H1 (cell line): ENCODE measurements around the gene RABGGTB. TPM values are rescaled to one million over a fixed set of nuclear protein-coding genes. Genes with fewer than 3 reads are reported as not detected.

Experiments used
- CTCF ChIA-PET: fragments of 300-600 bp; sonication (Branson Sonifier 250); formaldehyde crosslinking; loops from one replicate; lab custom pipeline; 2021; ENCODE audit not compliant: partially characterized antibody; lab: Charles Lee
- POLR2A ChIA-PET: fragments of 300-600 bp; sonication (Branson Sonifier 250); formaldehyde crosslinking; loops from one replicate; lab custom pipeline; 2021; ENCODE audit warnings: inconsistent platforms; ENCODE audit not compliant: partially characterized antibody; lab: Charles Lee
- DNase-seq, 2 experiments: peaks; one replicate each; pipeline versions ENCODE4 v3.0.0 to v3.0.0-alpha.2; 2010 to 2022; ENCODE audit warnings: low spot score in 2 of 2, low read depth in 1 of 2, mixed read lengths in 1 of 2
- FAIRE-seq: peaks from 2 replicates; lab custom pipeline; 2011; peaks lifted over from hg19 to GRCh38; lab: Jason Lieb, UNC
- H2AFZ ChIP-seq: 2 replicates; pipeline ENCODE4 v1.8.1; 2012; ENCODE audit warnings: low read length, inconsistent platforms
- H2AK5ac ChIP-seq: 2 replicates; pipeline ENCODE4 v1.6.1; 2013; ENCODE audit warnings: low read depth, low read length
- H2BK120ac ChIP-seq: replicated peaks from 2 replicates; pipeline ENCODE3; 2013; ENCODE audit warnings: low read depth, low read length, inconsistent platforms
- H2BK12ac ChIP-seq: 2 replicates; pipeline ENCODE4 v1.6.1; 2013; ENCODE audit warnings: low read depth, low read length
- H2BK15ac ChIP-seq: 2 replicates; pipeline ENCODE4 v1.6.1; 2013; ENCODE audit warnings: low read length
- H2BK20ac ChIP-seq: 2 replicates; pipeline ENCODE4 v1.6.1; 2013; ENCODE audit warnings: low read length
- H2BK5ac ChIP-seq: 2 replicates; pipeline ENCODE4 v1.6.1; 2013; ENCODE audit warnings: low read depth, low read length
- H3K14ac ChIP-seq: 2 replicates; pipeline ENCODE4 v1.6.1; 2013; ENCODE audit warnings: inconsistent platforms; ENCODE audit not compliant: insufficient read length
- H3K18ac ChIP-seq: 2 replicates; pipeline ENCODE4 v1.6.1; 2013; ENCODE audit warnings: low read length; ENCODE audit errors: extremely low read depth
- H3K23ac ChIP-seq: 2 replicates; pipeline ENCODE4 v1.6.1; 2013; ENCODE audit warnings: inconsistent platforms; ENCODE audit not compliant: insufficient read length
- H3K23me2 ChIP-seq: 2 replicates; pipeline ENCODE4 v1.6.1; 2013; ENCODE audit warnings: low read depth, low read length
- H3K27ac ChIP-seq: 2 replicates; pipeline ENCODE4 v1.6.1; 2011; ENCODE audit warnings: low read depth, low read length, inconsistent platforms
- H3K27me3 ChIP-seq, 4 experiments: replicated peaks in 1 of 4; 1 replicate in 1 of 4; 2 replicates in 3 of 4; pipeline versions ENCODE4 v1.6.1 to v1.8.1; 2011 to 2013; ENCODE audit warnings: low read length in 3 of 4, mild to moderate bottlenecking in 3 of 4, inconsistent platforms in 2 of 4, mixed read lengths in 2 of 4, moderate library complexity in 1 of 4; ENCODE audit not compliant: control insufficient read depth in 3 of 4, insufficient read depth in 3 of 4; ENCODE audit errors: extremely low read depth in 1 of 4
- H3K36me3 ChIP-seq, 4 experiments: 2 replicates each; pipeline versions ENCODE4 v1.6.1 to v1.8.1; 2011 to 2013; ENCODE audit warnings: mild to moderate bottlenecking in 4 of 4, low read length in 3 of 4, moderate library complexity in 2 of 4, control low read depth in 1 of 4, inconsistent platforms in 1 of 4; ENCODE audit not compliant: insufficient read depth in 4 of 4, control insufficient read depth in 2 of 4
- H3K4ac ChIP-seq: replicated peaks from 2 replicates; pipeline ENCODE3; 2013; ENCODE audit warnings: low read length, low read depth, mixed read lengths, inconsistent platforms; ENCODE audit not compliant: insufficient read length
- H3K4me1 ChIP-seq, 4 experiments: replicated peaks in 1 of 4; 1 replicate in 1 of 4; 2 replicates in 3 of 4; pipeline versions ENCODE4 v1.6.1 to v1.8.1; 2011 to 2013; ENCODE audit warnings: low read length in 3 of 4, inconsistent platforms in 2 of 4, mixed read lengths in 1 of 4; ENCODE audit not compliant: insufficient read depth in 4 of 4, control insufficient read depth in 3 of 4
- H3K4me2 ChIP-seq, 2 experiments: 2 replicates each; pipeline versions ENCODE4 v1.6.1 to v1.8.1; 2011 to 2013; ENCODE audit warnings: low read depth in 2 of 2, low read length in 2 of 2, control low read depth in 1 of 2, inconsistent platforms in 1 of 2, mild to moderate bottlenecking in 1 of 2; ENCODE audit not compliant: insufficient read depth in 1 of 2
- H3K4me3 ChIP-seq, 4 experiments: fragments of 200-600, 300-600 bp in 1 of 4; sonication (generic), shearing (Covaris generic), sonication (Bioruptor Twin) in 1 of 4; 2 replicates each; pipeline versions ENCODE4 v1.5.1 to v1.8.1; 2011 to 2016; ENCODE audit warnings: low read length in 4 of 4, low read depth in 3 of 4, control low read depth in 2 of 4, inconsistent platforms in 2 of 4, mild to moderate bottlenecking in 2 of 4, mixed read lengths in 1 of 4, moderate library complexity in 1 of 4; ENCODE audit not compliant: insufficient read depth in 2 of 4; ENCODE audit errors: extremely low read depth in 1 of 4
- H3K56ac ChIP-seq: replicated peaks from 2 replicates; pipeline ENCODE3; 2013; ENCODE audit warnings: low read depth, mild to moderate bottlenecking, mixed read lengths, low read length, inconsistent platforms; ENCODE audit not compliant: insufficient read length
- H3K79me1 ChIP-seq: 2 replicates; pipeline ENCODE4 v1.6.1; 2013; ENCODE audit warnings: low read depth, low read length, control low read depth
- H3K79me2 ChIP-seq, 2 experiments: 2 replicates each; pipeline versions ENCODE4 v1.6.1 to v1.8.1; 2012 to 2013; ENCODE audit warnings: low read length in 2 of 2, mild to moderate bottlenecking in 2 of 2, inconsistent platforms in 1 of 2; ENCODE audit not compliant: insufficient read depth in 2 of 2, control insufficient read depth in 1 of 2
- H3K9ac ChIP-seq, 4 experiments: replicated peaks in 1 of 4; 1 replicate in 1 of 4; 2 replicates in 3 of 4; pipeline versions ENCODE4 v1.6.1 to v1.8.1; 2011 to 2013; ENCODE audit warnings: low read depth in 3 of 4, low read length in 3 of 4, control low read depth in 2 of 4, mild to moderate bottlenecking in 2 of 4, moderate library complexity in 2 of 4, inconsistent platforms in 1 of 4; ENCODE audit errors: extremely low read depth in 1 of 4
- H3K9me3 ChIP-seq, 2 experiments: 2 replicates each; pipeline versions ENCODE4 v1.6.1 to v1.8.1; 2012 to 2013; ENCODE audit warnings: mild to moderate bottlenecking in 2 of 2, moderate library complexity in 2 of 2, control low read depth in 1 of 2, inconsistent platforms in 1 of 2, low read depth in 1 of 2, low read length in 1 of 2, mixed read lengths in 1 of 2; ENCODE audit not compliant: insufficient read depth in 2 of 2
- H4K20me1 ChIP-seq, 2 experiments: replicated peaks in 1 of 2; 2 replicates each; pipeline versions ENCODE3 to v1.8.1; 2011 to 2013; ENCODE audit warnings: inconsistent platforms in 2 of 2, low read length in 2 of 2, mild to moderate bottlenecking in 1 of 2; ENCODE audit not compliant: insufficient read depth in 2 of 2, control insufficient read depth in 1 of 2
- H4K5ac ChIP-seq: 2 replicates; pipeline ENCODE4 v1.6.1; 2013; ENCODE audit warnings: low read length, low read depth, mixed read lengths, inconsistent platforms; ENCODE audit not compliant: insufficient read length
- H4K8ac ChIP-seq: 2 replicates; pipeline ENCODE4 v1.8.0; 2013; ENCODE audit warnings: mild to moderate bottlenecking, moderate library complexity, low read length, inconsistent platforms; ENCODE audit not compliant: insufficient read depth; ENCODE audit errors: extremely low read depth
- H4K91ac ChIP-seq: replicated peaks from 2 replicates; pipeline ENCODE3; 2013; ENCODE audit warnings: low read length, mixed read lengths, inconsistent platforms; ENCODE audit not compliant: insufficient read length
- JUND ChIP-seq: IDR thresholded peaks from 2 replicates; pipeline ENCODE4 v1.6.1; 2011; ENCODE audit warnings: mild to moderate bottlenecking, improper control_type of control experiment, low read length
- NRF1 ChIP-seq: IDR thresholded peaks from 2 replicates; pipeline ENCODE4 v1.6.1; 2011; ENCODE audit warnings: mild to moderate bottlenecking, low read depth, low read length, improper control_type of control experiment
- SIN3A ChIP-seq, 2 experiments: IDR thresholded peaks in 1 of 2; conservative IDR thresholded peaks in 1 of 2; 2 replicates each; pipeline ENCODE4 v1.6.1; 2011 to 2012; ENCODE audit warnings: low read length in 2 of 2, improper control_type of control experiment in 1 of 2, low read depth in 1 of 2, mild to moderate bottlenecking in 1 of 2
- WGBS, 2 experiments: shearing (Covaris generic) in 1 of 2; methylation state at CpG; one replicate each; pipeline versions ENCODE4 v1.1.6 to v1.1.7; 2013 to 2015; ENCODE audit warnings: low lambda C conversion rate in 2 of 2, mixed read lengths in 2 of 2, inconsistent platforms in 1 of 2, low coverage in 1 of 2, missing lambda C conversion rate in 1 of 2; ENCODE audit not compliant: insufficient replicate concordance in 2 of 2, insufficient coverage in 1 of 2, insufficient read length in 1 of 2; ENCODE audit errors: extremely low coverage in 1 of 2, missing lambda C conversion rate in 1 of 2; 5-methylcytosine and 5-hydroxymethylcytosine counted together
- polyA plus RNA-seq, 7 experiments: library from polyadenylated mRNA; depleted of rRNA in 3 of 7; stranded (reverse) in 5 of 7; unstranded in 2 of 7; fragments of >200 nt in 5 of 7; fragments of 200-250 nt in 2 of 7; gene quantifications; 1 replicate in 5 of 7; 2 replicates in 1 of 7; 4 replicates in 1 of 7; pipeline versions ENCODE4 v1.2.1 to v1.2.3, GENCODE V29; 2011 to 2013; ENCODE audit warnings: missing spikeins in 2 of 7, mixed read lengths in 2 of 7
- total RNA-seq: library from RNA; stranded (reverse); fragmentation: NEBNext Ultra II Directional; extraction: Animal tissue kit (Norgen Biotek cat#: 25700); gene quantifications from 2 replicates; pipeline ENCODE4 v1.2.1, GENCODE V29; 2021
- TF ChIP-seq, protein P1 (sequence below): IDR thresholded peaks from 2 replicates; pipeline ENCODE4 v1.6.1; 2012; ENCODE audit warnings: inconsistent platforms
- TF ChIP-seq, protein P2 (sequence below): IDR thresholded peaks from 2 replicates; pipeline ENCODE4 v1.6.1; 2012; ENCODE audit warnings: low read length, inconsistent platforms

Gene RABGGTB
- total and polyA plus RNA-seq, 2 of the 8 experiments (the other 6 are each of a cell fraction or from before 2014, with no cell fraction given) = 70.7 to 124 TPM

- FAIRE-seq (no peak), DNase-seq (no peak)
- H3K27ac ChIP-seq = no peak overlapping the region
- no peak overlapping the region for H3K18ac ChIP-seq
- H3K79me1 ChIP-seq = no peaks in the 10 kb centered on the region
- no peak overlapping the region for H2BK5ac ChIP-seq
- 97% methylated on average over 6 of the region's 6 CpGs; no CpG with 5 or more reads in 1 of the 2 experiments for WGBS, 2 experiments
- no peak overlapping the region for H3K56ac ChIP-seq
- H3K23ac ChIP-seq = no peak overlapping the region
- no peak overlapping the region for H4K91ac ChIP-seq
- H3K36me3 ChIP-seq = peaks cover 0 to 37% (median 11%) of the 10 kb centered on the region in 4 experiments; a peak in 5 of 8 replicates
- H2BK120ac ChIP-seq = no peak overlapping the region
- H4K8ac ChIP-seq = no peak overlapping the region
- no peak overlapping the region for H2BK15ac ChIP-seq
- POLR2A ChIA-PET = interaction anchor here (1.3 kb wide), 1 partner anchor 44 kb away, joined by 6 read pairs; the partner anchor contains the start of gene RABGGTB
- H3K4me2 ChIP-seq = no peak overlapping the region
- H3K79me2 ChIP-seq = no peaks in the 10 kb centered on the region
- H3K4me1 ChIP-seq = no peaks in the 10 kb centered on the region
- no peak overlapping the region for H4K5ac ChIP-seq
- no peak overlapping the region for H2AK5ac ChIP-seq
- CTCF ChIA-PET = no interaction called here
- H3K27me3 ChIP-seq = no peaks in the 10 kb centered on the region
- H2BK12ac ChIP-seq = no peak overlapping the region
- no peak overlapping the region for H2BK20ac ChIP-seq
- H3K9ac ChIP-seq = no peak overlapping the region
- H3K23me2 ChIP-seq = no peaks in the 10 kb centered on the region
- no peak for TF ChIP-seq SIN3A (conservative IDR thresholded peaks at IDR 0.05 in 1 of 2, IDR thresholded peaks at IDR 0.05 in 1 of 2; ENCODE audit: low read depth in 1 of 2, low read length in 2 of 2)
- TF ChIP-seq, protein P1, sequence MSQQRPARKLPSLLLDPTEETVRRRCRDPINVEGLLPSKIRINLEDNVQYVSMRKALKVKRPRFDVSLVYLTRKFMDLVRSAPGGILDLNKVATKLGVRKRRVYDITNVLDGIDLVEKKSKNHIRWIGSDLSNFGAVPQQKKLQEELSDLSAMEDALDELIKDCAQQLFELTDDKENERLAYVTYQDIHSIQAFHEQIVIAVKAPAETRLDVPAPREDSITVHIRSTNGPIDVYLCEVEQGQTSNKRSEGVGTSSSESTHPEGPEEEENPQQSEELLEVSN = no peak
- TF ChIP-seq NRF1 = no peak
- TF ChIP-seq JUND = no peak
- TF ChIP-seq, protein P2, sequence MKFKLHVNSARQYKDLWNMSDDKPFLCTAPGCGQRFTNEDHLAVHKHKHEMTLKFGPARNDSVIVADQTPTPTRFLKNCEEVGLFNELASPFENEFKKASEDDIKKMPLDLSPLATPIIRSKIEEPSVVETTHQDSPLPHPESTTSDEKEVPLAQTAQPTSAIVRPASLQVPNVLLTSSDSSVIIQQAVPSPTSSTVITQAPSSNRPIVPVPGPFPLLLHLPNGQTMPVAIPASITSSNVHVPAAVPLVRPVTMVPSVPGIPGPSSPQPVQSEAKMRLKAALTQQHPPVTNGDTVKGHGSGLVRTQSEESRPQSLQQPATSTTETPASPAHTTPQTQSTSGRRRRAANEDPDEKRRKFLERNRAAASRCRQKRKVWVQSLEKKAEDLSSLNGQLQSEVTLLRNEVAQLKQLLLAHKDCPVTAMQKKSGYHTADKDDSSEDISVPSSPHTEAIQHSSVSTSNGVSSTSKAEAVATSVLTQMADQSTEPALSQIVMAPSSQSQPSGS = no peak
- H4K20me1 ChIP-seq = no peaks in the 10 kb centered on the region
- no peak overlapping the region for H3K4ac ChIP-seq
- H2AFZ ChIP-seq = no peak overlapping the region
- H3K4me3 ChIP-seq = no peak overlapping the region
- no peaks in the 10 kb centered on the region for H3K9me3 ChIP-seq
- H3K14ac ChIP-seq = no peak overlapping the region
Observed at GRCh38 chr1:75742047-75742625, 43.9 kb upstream of the RABGGTB start.
